GM19043 (cell line): Measurements from ENCODE around the gene TRABD.

Experiments
- ATAC-seq: cut with Tn5 transposase; IDR thresholded peaks from one replicate; pipeline ENCODE4 v1.9.1; 2021; ENCODE audit warnings: low read depth; ENCODE audit not compliant: unreplicated experiment

The TRABD gene

GRCh38 chr22:50216684-50217520 is 31.2 kb downstream of the TRABD start:
- ATAC-seq, result no peak

GRCh38 chr22:50217543-50218152 is 31.9 kb downstream of the TRABD start:
- ATAC-seq, result no peak

GRCh38 chr22:50218153-50218995 is 32.7 kb downstream of the TRABD start:
- ATAC-seq, result no peak

- no peak for ATAC-seq
These were observed 33.4 kb downstream of the TRABD start for GRCh38 chr22:50218996-50219727.

GRCh38 chr22:50219800-50220602 is 34.3 kb downstream of the TRABD start:
- no peak for ATAC-seq

- ATAC-seq, result no peak
These were observed 35.1 kb downstream of the TRABD start for GRCh38 chr22:50220603-50221409.

GRCh38 chr22:50221410-50222300 is 35.9 kb downstream of the TRABD start:
- ATAC-seq, result no peak

- ATAC-seq, result no peak
These were observed 36.8 kb downstream of the TRABD start for GRCh38 chr22:50222508-50222907.

- no peak for ATAC-seq
These were observed 38.4 kb downstream of the TRABD start for GRCh38 chr22:50224071-50224470.

GRCh38 chr22:50225200-50225969 is 39.7 kb downstream of the TRABD start:
- no peak for ATAC-seq

GRCh38 chr22:50226063-50226874 is 40.6 kb downstream of the TRABD start:
- no peak for ATAC-seq

GRCh38 chr22:50226875-50227165 is 41.1 kb downstream of the TRABD start:
- ATAC-seq, result no peak

GRCh38 chr22:50227579-50228215 is 42.0 kb downstream of the TRABD start:
- ATAC-seq, result no peak

- no peak for ATAC-seq
These were observed 42.7 kb downstream of the TRABD start for GRCh38 chr22:50228366-50228765.

- ATAC-seq, result no peak
These were observed 43.7 kb downstream of the TRABD start for GRCh38 chr22:50229370-50229769.

- no peak for ATAC-seq
These were observed 46.9 kb downstream of the TRABD start for GRCh38 chr22:50232481-50233151.
